HL-60/S4 (cell line): ENCODE measurements around the gene CDC42BPG.

Source experiments
- in situ Hi-C: fragments of 300-500 bp; cut with MboI; formaldehyde crosslinking; loops from 2 replicates; pipeline ENCODE4 v1.14.3; 2022; ENCODE audit warnings: low sequenced_read_pairs

Gene CDC42BPG

DNA sequence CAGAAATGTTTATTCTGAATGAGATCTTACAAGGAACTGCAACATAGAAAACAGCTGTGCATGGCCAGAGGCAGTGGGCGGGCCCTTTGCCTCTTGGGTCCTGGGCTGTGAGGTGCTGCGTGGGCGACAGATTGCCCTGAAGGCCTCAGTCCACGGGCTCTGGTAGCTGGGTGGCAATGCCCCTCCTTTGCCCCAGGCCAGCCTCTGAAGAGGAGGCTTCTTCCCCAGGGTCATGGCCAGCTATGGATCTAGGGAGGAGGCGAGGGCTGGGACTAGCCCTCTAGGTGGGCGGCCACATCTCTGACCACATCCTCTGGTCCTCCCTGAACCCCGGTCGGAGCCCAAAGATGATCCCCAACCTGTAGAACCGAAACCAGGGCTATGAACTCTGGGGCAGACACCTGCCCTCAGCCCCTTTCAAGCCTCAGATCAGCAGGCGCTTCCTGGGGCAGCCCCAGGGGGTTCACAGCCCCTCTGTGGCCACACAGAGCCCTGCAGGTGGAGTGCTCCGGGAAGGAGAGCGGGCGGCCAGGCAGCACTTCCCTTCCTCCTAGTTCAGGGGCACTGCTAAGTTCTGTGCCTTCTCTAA, 6.6 kb upstream of the CDC42BPG start:
- in situ Hi-C loops: no loop called here

DNA sequence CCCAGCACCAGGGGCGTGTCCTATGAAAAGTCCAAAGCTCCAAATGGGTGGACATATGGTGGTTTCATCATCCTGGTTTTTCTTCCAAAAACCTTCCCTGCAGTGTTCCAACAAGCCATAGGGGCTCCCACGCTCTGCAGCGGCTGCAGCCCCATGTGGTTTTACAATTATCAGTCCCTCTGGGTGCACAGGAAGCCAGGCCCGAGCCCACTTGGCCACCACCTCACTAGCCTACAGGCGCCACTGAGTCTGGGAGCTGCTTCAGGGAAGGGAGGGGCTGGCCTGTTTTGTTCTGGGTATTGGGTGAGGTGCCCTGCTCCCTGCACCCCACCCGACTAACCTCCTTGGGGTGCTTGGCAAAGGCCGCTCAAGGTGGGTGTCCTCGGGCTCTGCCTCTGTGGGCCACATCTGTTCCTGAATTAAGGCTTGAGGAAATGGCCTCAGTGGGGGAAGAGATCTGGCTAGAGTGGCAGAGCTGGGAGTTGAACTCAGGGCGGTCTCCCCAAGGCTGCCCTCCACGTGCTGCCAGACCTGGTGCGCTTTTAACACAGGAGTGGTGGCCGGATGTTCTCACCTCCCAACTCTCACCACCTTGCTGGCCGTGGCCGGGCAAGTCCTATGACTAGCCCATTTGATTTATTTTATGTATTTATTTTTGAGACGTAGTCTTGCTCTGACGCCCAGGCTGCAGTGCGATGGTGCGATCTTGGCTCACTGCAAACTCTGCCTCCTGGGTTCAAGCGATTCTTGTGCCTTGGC, 5.3 kb upstream of the CDC42BPG start:
- in situ Hi-C loops: loop anchor here (5.0 to 10.0 kb wide), 2 partner anchors 43 to 265 kb away; partner anchors contain the start of genes TM7SF2 and ZNHIT2

DNA sequence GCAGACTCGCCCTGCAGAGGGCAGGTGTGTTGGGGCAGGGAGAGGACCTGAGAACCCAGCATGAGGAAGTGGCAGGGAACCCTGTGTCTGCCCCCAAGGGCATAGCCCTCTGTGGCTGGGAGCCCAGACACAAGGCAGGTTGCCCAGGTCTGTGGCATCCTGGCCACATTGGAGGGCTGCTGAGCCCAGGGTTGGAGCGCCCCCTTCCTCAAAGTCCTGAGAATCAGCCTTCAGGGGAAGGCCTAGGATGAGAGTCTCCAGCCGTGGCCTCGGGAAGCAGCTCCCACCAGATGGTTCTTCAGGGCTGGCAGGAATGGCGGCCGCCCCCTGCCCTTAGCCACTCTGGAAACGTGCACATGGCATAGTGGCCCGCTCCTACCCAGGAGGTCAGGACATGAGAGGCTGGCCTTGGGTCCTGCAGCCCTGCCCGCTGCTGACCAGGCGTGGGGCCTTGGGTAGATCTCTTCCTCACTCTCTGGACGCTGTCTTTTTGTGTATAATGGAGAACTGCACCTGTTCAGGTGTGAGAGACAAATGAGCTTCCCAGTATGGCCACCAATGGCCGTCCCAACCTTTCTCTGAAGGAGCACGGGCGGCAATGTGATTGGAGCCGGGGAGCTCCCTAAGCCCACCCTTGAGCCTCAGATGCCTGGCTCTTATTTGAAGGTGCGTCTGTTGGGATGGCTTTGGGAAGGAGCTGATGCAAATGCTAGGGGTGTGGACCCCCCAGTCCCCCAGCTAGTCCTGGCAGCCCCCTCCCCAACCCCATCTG, 4.6 kb upstream of the CDC42BPG start:
- in situ Hi-C loops: loop anchor here (5.0 to 10.0 kb wide), 2 partner anchors 43 to 266 kb away; partner anchors contain the start of genes TM7SF2 and ZNHIT2

DNA sequence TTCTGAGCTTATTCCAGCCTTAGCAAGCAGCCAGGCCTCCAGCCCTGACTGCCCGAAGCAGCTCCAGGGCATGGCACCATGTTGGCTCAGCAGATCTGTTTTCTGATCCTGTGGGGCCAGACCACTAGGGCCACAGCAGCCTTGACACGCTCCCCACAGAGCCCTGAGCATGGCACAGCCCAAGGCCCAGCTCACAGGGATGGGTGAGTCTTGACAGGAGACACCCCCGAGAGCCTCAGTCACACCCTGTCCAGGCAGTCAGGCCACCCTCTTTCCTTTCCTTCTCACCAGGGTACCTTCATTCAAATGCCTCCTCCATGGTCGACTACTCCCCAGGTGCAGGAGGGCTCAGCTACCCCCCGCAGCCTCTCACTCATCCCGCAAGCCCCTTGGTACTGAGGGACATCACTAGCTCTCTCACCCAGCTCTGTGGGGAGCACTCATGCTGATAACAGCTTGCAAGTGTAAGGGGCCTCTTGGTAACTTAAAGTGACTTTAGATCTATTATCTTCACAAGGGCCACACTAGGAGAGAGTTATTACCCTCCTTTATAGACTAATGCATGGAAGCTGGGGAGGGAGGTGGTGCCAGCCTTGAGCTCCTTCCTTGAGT, 3.9 kb upstream of the CDC42BPG start:
- in situ Hi-C loops: loop anchor here (5.0 to 10.0 kb wide), 2 partner anchors 44 to 266 kb away; partner anchors contain the start of genes TM7SF2 and ZNHIT2

DNA sequence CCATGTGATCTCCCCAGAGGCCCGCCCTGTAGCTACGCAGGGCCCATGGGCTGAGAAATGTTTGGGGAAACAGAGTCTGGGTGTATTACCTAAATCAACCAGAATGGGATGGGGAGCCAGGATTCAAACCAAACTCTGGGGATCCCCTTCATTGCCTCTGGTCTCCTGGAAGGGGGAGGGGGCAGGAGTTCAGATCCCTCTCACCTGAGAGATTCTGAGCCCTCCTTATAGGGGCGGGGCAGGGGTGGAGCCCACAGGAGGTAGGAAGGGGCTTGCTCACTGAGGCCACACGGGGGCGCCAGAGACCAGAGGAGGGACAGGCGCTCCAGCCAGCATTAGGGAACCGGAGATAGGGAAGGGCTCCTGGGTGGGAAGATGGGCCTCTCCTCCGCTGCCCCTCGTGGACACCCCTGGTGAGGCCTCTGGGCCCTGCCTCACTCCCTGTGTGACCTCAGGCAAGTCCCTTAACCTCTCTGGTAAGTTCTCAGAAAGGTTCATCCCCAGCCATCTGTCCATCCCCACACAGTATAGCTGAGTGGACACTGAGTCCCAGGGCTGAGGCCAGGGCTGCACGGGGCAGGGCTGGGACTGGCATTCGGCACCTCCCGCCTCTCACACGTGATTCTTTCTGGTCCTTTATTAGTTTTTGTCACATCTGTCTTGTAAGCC, 2.7 kb upstream of the CDC42BPG start:
- in situ Hi-C loops: loop anchor here (5.0 to 10.0 kb wide), 2 partner anchors 45 to 268 kb away; partner anchors contain the start of genes TM7SF2 and ZNHIT2

DNA sequence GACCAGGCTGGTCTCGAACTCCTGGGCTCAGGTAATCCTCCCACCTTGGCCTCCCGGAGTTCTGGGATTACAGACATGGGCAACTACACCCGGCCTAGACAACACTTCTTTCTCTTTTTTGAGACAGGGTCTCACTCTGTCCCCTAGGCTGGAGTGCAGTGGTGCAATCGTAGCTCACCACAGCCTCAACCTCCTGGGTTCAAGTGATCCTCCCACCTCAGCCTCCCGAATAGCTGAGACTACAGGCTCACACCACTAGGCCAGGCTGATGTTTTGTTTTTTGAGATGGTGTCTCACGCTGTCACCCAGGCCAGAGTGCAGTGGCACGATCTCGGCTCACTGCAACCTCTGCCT, 1.3 kb upstream of the CDC42BPG start:
- in situ Hi-C loops: loop anchor here (5.0 to 10.0 kb wide), 2 partner anchors 47 to 269 kb away; partner anchors contain the start of genes TM7SF2 and ZNHIT2

DNA sequence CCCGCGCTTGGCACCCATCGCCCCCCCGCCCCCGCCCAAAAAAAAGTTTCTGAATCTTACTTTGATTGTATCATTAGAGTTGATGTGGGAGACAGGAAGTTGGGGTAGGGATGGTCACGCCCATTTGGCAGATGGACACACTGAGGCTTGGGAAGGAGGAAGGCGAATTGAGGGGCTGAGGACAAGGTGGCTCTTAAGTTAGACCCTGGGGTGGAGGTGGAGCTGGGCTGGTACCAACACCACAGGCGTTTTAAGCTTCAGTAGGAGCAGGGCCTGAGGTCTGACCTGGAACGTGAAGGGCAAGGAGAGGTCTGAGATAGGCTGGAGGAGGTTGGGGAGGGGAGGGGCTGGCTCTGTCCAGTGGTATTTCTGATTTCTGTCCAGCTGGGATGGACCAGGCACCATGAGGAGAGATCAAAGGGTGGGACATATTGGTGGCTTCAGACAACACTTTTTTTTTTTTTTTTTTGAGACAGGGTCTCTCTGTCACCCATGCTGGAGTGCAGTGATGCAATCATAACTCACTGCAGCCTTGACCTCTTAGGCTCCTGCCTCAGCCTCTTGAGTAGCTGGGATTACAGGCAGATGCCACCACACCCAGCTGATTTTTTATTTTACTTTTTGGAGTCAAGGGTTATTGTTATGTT, 799 bp upstream of the CDC42BPG start:
- in situ Hi-C loops: loop anchor here (5.0 to 10.0 kb wide), 2 partner anchors 47 to 270 kb away; partner anchors contain the start of genes TM7SF2 and ZNHIT2

DNA sequence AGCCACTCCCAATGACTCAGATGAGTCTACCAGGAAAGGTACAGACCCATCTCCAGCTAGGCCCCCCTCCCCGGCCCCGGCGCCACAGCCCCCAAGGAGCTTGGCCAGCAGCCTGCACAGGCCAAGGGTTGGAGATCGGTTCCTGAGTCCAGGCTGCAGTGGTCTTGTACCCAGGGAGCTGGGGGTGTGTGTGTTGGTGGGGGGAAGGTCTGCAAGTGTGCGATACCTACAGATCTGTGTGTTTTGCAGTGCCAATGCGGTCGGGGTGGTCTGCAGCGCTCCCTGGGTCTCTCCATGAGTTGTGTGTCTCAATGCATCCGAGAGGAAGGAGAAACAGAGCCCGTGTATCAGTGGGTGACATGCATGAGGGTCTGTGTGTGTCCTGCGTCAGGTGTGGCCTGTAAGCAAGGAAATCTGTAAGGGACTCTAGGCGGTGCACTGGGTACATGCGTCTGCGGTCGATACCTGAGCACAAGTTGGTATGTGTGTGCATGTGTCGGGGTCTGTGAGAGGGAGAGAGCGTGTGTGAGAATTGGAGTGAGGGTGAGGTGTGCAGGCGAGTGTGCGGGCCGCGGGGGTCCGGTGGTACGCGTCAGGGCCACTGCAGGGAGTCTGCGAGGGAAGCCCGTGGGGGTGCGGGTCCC, 645 bp downstream of the CDC42BPG start:
- in situ Hi-C loops: loop anchor here (10.0 kb wide), 1 partner anchor 271 kb away; the partner anchor contains the start of genes TM7SF2 and ZNHIT2

DNA sequence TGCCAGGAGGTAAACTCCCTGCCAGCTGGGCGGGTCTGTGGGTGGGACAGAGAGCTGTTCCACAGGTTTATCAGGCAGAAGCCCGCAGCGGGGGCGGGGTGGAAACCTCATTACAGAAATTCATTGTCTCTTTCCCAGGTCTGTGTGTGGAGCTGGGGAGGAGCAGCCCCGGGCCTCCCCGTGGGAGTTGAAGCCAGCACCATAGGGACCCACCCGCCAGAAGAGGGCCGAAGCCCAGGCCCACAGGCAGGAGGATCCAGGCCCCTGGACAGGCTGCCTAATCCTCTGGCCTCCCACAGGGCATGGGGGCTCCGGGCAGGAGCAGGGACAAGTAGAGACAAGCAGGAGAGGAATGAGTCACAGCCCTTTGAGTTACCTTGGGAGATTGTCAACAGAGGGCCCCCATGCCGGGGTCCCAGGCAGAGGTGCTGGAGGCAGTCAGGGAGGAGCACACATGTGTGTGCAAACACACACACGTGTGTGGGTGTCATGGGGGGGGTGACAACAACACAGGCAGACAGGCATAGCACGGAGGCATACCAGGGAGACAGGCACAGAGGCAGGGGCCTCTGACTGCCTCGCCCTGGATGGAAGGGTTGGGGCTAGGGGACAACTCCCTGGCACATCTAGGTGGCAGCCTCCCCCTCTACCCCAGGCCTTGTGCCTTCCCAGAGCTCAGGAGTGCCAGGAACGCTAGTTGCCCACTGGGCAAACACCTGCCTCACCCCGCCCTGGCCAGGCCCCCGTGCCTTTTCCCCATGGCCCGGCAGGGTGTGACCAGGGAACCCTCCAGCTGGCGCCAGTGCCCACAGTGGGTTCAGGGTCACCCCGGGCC, 1.4 kb downstream of the CDC42BPG start:
- in situ Hi-C loops: loop anchor here (10.0 kb wide), 1 partner anchor 272 kb away; the partner anchor contains the start of genes TM7SF2 and ZNHIT2

DNA sequence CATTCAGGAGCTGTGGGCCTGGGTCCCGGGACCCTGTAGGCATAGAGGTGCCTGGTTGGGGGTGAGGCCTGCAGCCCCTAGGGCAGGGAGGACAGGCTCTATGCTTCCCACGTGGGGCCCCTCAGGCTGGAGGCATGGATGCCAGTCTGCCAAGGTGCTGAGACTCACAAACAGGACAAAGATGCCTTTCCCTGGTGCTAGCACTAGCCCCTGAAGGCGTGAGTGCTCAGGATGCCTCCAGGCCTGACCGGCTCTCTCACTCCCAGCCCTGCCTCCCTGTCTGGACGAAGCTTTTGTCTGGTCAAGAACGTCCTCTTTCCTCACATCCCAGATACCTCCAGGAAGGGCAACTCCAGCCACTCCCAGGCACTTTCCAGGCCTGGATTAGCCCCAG, 2.1 kb downstream of the CDC42BPG start:
- in situ Hi-C loops: loop anchor here (10.0 kb wide), 1 partner anchor 272 kb away; the partner anchor contains the start of genes TM7SF2 and ZNHIT2

DNA sequence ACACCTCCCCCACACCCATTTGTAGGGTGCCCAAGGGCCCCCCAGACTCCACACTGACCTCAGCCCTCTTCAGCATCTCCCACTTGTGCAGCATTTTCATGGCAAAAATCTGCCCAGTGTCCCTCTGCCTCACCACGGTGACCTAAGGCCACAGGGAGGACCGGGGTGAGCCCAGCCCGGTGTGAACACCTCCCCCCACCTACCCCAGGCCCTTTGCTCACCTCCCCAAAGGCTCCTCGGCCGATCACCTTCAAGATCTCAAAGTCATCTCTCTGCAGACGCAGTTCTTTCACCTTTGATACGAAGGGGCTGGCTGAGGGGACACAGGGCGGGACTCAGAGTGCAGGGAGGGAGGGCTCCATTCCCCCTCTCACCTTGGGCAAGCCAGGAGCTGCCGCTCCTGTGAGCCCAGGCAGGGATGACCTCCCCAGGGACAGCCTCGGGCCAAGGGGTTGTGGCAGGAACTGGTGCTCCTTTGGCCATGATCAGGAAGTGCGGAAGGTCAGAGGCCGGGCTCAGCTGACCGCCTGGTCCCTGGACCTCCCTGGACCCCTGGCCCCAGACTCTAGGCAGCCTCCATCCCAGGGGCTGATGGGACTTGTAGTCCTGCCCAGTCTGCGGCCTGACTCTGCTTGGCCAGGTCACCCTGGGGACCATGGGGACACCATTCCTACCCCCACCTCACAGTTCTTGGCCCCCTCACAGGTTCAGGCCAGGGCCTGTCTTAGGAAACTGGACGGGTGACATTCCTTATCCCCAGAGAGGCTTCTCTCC, 2.7 kb downstream of the CDC42BPG start:
- in situ Hi-C loops: loop anchor here (10.0 kb wide), 1 partner anchor 273 kb away; the partner anchor contains the start of genes TM7SF2 and ZNHIT2

DNA sequence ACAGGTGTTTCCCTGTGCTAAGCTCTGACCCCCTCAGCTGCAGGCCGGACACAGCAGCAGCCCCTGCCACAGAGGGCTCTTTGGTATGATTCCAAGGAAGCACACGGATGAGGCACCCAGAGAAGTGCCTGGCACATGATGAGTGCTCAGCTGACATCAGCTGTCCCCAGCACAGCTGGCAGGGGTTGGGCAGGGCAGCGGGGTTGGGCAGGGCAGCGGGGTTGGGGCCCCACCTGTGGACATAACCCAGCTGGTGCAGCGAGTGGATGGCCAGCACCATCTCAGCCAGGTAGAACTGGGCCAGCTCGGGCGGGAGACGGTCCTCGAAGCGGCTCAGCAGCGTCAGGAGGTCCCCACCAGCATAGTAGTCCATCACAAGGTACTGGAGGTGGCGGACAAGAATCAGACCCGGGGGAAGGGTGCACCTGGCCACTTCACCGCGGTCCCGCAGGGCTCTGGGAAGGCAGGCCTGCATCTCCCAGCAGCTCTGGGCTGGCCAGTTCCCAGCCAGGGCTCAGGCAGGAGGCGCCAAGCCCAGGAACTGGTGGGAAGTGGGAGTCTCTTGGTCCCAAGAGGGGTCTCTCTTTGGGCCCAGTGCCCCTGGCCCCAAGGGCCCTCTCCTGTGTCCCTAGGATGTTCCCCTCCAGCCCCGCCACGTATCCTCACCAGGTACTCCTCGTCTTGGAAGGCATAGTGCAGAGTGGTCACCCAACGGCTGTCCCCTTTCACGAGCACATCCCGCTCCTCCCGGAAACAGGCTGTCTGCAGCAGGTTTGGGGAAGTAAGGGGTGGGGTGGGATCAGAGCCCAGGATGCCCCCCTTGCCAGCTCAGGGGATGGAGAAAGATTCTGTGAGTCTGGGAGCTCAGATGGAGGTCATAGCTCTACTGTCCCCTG, 4.3 kb downstream of the CDC42BPG start:
- in situ Hi-C loops: loop anchor here (10.0 kb wide), 1 partner anchor 275 kb away; the partner anchor contains the start of genes TM7SF2 and ZNHIT2

DNA sequence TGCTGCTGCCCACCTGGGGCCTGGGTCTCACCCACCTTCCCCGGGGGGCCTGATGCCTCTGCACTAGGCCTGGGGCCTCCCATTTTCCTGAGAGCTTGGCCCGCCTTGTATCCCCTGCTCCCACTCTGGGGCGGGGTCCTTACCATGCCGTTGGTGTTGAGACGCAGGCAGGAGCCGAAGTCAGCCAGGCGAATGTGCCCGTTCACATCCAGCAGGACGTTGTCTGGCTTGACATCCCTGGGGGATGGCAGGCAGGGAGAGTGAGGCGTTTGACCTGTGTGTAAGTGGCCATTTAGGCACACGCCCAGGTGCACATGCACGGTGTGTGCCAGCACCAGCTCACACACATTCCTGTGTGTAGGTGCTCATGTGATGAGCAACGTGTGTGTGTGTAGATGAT, 5.1 kb downstream of the CDC42BPG start:
- in situ Hi-C loops: no loop called here

DNA sequence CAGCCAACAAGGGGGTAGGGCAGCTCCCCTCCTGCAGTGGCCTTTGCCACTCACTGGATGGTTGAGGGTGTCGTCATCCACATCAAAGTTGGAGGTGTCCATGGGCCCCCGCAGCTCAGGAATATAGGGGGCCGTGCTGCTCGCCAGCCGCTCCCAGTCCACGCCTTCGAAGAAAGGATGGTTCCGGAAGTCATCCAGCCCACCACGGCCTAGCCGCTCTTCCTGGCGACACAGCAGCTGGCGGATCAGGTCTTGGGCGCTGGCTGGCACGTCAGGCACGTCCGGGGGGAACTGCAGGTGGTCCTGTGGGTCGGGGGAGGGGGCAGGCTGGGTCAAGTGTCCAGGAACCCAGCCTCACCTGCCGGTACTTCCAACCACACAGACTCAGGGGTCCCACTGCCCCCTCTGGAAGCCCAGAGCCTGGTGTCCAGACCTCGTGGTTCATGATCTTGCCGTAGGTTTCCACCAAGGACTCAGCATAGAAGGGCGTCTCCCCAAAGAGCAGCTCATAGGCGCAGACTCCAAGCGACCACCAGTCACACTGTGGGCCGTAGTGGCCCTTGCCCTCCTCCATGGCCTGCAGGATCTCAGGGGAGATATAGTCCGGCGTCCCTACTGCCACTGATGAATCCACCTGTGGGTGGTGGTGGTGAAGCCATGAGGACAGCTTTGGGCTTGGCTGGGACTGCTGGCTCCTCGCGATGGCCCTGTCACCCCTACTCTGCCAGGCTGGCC, 5.7 kb downstream of the CDC42BPG start:
- in situ Hi-C loops: no loop called here

DNA sequence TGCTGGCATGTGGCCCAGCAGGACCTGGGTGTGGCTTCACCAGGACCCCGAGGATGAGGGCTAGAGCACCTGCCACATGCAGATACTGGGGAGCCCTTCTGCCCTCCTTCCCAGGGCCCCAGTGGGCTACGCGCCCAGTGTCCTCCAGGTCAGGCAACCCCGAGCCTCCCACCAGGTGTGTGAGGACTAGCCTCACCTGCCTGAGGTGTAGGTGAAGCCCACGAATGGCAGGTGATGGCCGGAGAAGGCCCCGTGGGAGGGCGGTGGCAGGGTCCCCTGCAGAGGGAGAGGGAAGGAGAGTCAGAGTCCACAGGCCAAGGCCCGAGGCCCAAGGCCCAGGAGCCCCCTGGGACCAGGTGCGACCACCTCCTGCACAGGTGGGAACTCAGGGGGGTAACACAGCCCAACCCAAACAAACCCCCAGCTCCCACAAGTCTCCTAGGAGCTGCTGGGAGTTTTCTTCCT, 6.5 kb downstream of the CDC42BPG start:
- in situ Hi-C loops: no loop called here
